Smooth muscle cell (in vitro differentiated cells): ENCODE measurements around the gene TNNI3K. TPM values are rescaled to one million over a fixed set of nuclear protein-coding genes. Genes with fewer than 3 reads are reported as not detected.

Source experiments
- DNase-seq: peaks from one replicate; lab custom pipeline; 2025; ENCODE audit not compliant: unreplicated experiment; lab: John Stamatoyannopoulos, UW
- H2AFZ ChIP-seq: fragments of 200-600 bp; sonication (generic); 2 replicates; pipeline ENCODE4 v1.6.0; 2016; ENCODE audit warnings: antibody characterized with exemption, low read depth, mild to moderate bottlenecking
- H3F3A ChIP-seq: fragments of 200-600 bp; sonication (generic); 2 replicates; pipeline ENCODE4 v1.6.0; 2017; ENCODE audit warnings: antibody characterized with exemption, low read depth
- H3K27ac ChIP-seq: fragments of 200-600 bp; sonication (generic); 2 replicates; pipeline ENCODE4 v1.5.1; 2016; ENCODE audit warnings: low read depth, mild to moderate bottlenecking
- H3K27me3 ChIP-seq: fragments of 200-600 bp; sonication (generic); 2 replicates; pipeline ENCODE4 v1.6.1; 2016; ENCODE audit warnings: low read depth, mild to moderate bottlenecking
- H3K36me3 ChIP-seq: fragments of 200-600 bp; sonication (generic); 2 replicates; pipeline ENCODE4 v1.5.1; 2016; ENCODE audit warnings: low read depth
- H3K4me1 ChIP-seq: fragments of 200-600 bp; sonication (generic); 2 replicates; pipeline ENCODE4 v1.5.1; 2016; ENCODE audit warnings: low read depth
- H3K4me2 ChIP-seq: fragments of 200-600 bp; sonication (generic); 2 replicates; pipeline ENCODE4 v1.6.0; 2016; ENCODE audit warnings: mild to moderate bottlenecking
- H3K4me3 ChIP-seq: fragments of 200-600 bp; sonication (generic); 2 replicates; pipeline ENCODE4 v1.5.1; 2016; ENCODE audit warnings: mild to moderate bottlenecking
- H3K79me2 ChIP-seq: fragments of 200-600 bp; sonication (generic); 2 replicates; pipeline ENCODE4 v1.6.0; 2016; ENCODE audit warnings: low read depth, mild to moderate bottlenecking
- H3K9ac ChIP-seq: fragments of 200-600 bp; sonication (generic); 2 replicates; pipeline ENCODE4 v1.6.0; 2016; ENCODE audit warnings: low read depth
- H3K9me3 ChIP-seq: fragments of 200-600 bp; sonication (generic); replicated peaks from 2 replicates; pipeline ENCODE4 v1.5.1; 2016; ENCODE audit warnings: low read depth
- H4K20me1 ChIP-seq: fragments of 200-600 bp; sonication (generic); 2 replicates; pipeline ENCODE4 v1.6.0; 2016; ENCODE audit warnings: low read depth
- CTCF ChIP-seq: fragments of 200-600 bp; sonication (generic); IDR thresholded peaks from 2 replicates; pipeline ENCODE4 v1.5.1; 2017; ENCODE audit warnings: borderline replicate concordance, mild to moderate bottlenecking, antibody characterized with exemption; ENCODE audit not compliant: insufficient read depth, poor library complexity, severe bottlenecking
- WGBS: methylation state at CpG from one replicate; pipeline ENCODE4 v1.1.7; 2016; ENCODE audit warnings: low lambda C conversion rate; 5-methylcytosine and 5-hydroxymethylcytosine counted together
- polyA plus RNA-seq: library from polyadenylated mRNA; unstranded; fragments of >200 nt; fragmentation: Nextera tagmentation; extraction: Ambion mirVana; gene quantifications from 2 replicates; pipeline ENCODE4 v1.2.1, GENCODE V29; 2016
- total RNA-seq: library from RNA; depleted of rRNA; stranded (reverse); fragments of >200 nt; gene quantifications from 2 replicates; pipeline ENCODE4 v1.2.3, GENCODE V29; 2014

Gene TNNI3K
- total and polyA plus RNA-seq, 2 experiments from 2014 or later = 0.55 to 9.6 TPM

DNA sequence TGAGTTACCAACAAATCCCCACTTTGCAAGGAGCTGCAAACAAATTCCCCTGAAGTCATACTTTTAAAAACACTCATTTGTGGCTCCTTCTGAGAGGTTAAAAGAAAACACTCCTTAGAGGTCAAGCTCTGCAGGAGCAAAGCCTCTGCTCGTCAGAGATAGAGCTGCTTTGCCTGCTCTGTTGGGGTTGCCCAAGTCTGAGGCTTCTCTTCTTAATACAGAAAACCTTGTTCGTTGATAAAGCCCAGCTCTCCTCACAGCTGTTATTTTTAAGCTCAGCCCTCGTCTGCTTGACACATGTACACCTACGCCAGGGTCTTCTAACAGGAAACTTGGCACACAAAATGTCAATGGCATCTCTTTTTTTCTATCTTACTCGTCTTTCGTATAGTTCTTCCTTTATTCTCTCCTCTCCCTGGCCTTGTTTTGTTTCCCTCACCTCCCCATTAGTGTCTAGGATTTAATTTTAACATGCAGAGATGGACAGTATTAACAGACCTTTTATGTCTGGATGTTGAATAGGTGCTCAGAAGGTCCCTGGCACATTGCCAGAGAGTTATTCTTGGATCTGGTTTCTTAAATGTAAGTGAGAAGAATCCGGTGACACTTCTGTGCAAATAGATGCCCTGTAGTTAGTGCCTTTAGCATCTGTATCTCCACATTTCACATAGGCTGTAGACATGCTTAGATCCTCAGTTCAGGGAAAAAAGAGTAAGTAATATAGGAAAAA lies 191.2 kb downstream of the TNNI3K start:
- Histone ChIP-seq H3K9ac (no peak overlapping the region), H3K27me3 (no peaks in the 10 kb centered on the region), H3K9me3 (no peaks in the 10 kb centered on the region), H3K79me2 (no peaks in the 10 kb centered on the region), H3K4me1 (peaks cover 24% of the 10 kb centered on the region), H3K4me3 (peak overlapping the region; percentile 18), H3K27ac (peak overlapping the region; percentile 76), H2AFZ (no peak overlapping the region), H3K4me2 (peak overlapping the region; percentile 78), H4K20me1 (peaks cover 7% of the 10 kb centered on the region), H3F3A (peaks cover 7% of the 10 kb centered on the region), H3K36me3 (no peaks in the 10 kb centered on the region)
- TF ChIP-seq CTCF = no peak
- DNase-seq = no peak
- WGBS = 21% methylated on average over 7 of the region's 7 CpGs

GRCh38 chr1:74427681-74428080 lies 192.5 kb downstream of the TNNI3K start:
- H3K27ac ChIP-seq = no peak overlapping the region
- no peak for TF ChIP-seq CTCF
- H3K27me3 ChIP-seq = no peaks in the 10 kb centered on the region
- 17% methylated on average over 1 of the region's 1 CpG for WGBS
- H3K9me3 ChIP-seq = no peaks in the 10 kb centered on the region
- H3F3A ChIP-seq = peaks cover 7% of the 10 kb centered on the region
- no peaks in the 10 kb centered on the region for H3K36me3 ChIP-seq
- no peak overlapping the region for H3K9ac ChIP-seq
- peaks cover 24% of the 10 kb centered on the region for H3K4me1 ChIP-seq
- H2AFZ ChIP-seq = no peak overlapping the region
- H3K79me2 ChIP-seq = no peaks in the 10 kb centered on the region
- no peak overlapping the region for H3K4me3 ChIP-seq
- peaks cover 7% of the 10 kb centered on the region for H4K20me1 ChIP-seq
- no peak for DNase-seq
- H3K4me2 ChIP-seq = peak overlapping the region; percentile 78

GRCh38 chr1:74429580-74429979 lies 194.4 kb downstream of the TNNI3K start:
- peaks cover 28% of the 10 kb centered on the region for H3K4me1 ChIP-seq

More at GRCh38 chr1:74429580-74429979, 194.4 kb downstream of the TNNI3K start:
- Histone ChIP-seq H3K9ac (no peak overlapping the region), H3K36me3 (no peaks in the 10 kb centered on the region), H3K27me3 (no peaks in the 10 kb centered on the region), H3K27ac (no peak overlapping the region), H3K4me2 (no peak overlapping the region), H3K9me3 (no peaks in the 10 kb centered on the region), H3F3A (peaks cover 7% of the 10 kb centered on the region), H4K20me1 (peaks cover 7% of the 10 kb centered on the region), H2AFZ (no peak overlapping the region), H3K4me3 (no peak overlapping the region), H3K79me2 (no peaks in the 10 kb centered on the region)
- 88% methylated on average over 3 of the region's 3 CpGs for WGBS
- DNase-seq = no peak
- TF ChIP-seq CTCF = no peak
